Measurements from ENCODE around the gene BAZ1B. TPM values are rescaled to one million over a fixed set of nuclear protein-coding genes. Genes with fewer than 3 reads are reported as not detected.
"Not testable (repeated sequence)": the region's sequence is repeated elsewhere in the genome, so short reads cannot be mapped to it uniquely, and the experiment has no call there.

Gene BAZ1B
- total RNA-seq, 1 experiment from 2014 or later, result 70.7 TPM

DNA sequence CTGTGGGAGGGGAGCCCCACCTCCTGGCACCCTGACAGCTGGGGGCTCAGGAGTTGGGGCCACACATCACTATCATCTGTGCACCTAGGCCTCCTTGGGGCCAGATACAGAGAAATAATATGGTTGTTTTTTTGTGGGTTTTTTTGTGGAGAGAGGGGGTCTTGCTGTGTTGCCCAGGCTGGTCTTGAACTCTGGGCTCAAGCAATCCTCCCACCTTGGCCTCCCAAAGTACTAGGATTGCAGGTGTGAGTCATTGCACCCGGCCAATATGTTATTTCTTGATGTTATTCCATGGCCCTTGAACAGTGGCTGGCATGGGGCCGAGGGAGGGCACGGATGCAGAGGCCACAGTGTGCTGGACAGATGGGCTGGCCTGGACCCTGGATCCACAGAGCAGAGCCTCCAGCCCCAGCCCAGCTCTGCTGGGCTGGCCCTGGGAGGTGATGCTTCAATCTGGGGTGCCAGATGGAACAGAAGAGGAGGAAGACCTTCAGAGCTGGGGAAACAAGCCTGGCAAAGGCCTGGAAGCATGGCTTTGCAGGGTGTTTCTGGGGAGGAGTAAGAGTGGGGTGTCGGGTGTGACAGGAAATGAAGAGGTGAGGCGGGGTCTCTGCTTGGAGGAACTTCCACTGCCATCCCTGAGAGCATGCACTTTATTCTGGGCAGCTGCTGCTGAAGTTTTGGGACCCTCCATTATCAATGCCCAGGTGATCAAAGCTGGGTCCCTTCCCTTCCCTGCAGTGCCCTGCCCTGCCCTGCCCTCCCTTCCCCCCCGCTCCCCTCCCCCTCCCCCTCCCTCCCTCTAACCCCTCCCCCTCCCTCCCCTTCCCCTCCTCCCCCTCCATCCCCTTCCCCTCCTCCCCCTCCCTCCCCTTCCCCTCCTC is 92.2 kb downstream of the BAZ1B start:
- DNase-seq (ENCODE audit: low read depth), result peak; percentile 34

DNA sequence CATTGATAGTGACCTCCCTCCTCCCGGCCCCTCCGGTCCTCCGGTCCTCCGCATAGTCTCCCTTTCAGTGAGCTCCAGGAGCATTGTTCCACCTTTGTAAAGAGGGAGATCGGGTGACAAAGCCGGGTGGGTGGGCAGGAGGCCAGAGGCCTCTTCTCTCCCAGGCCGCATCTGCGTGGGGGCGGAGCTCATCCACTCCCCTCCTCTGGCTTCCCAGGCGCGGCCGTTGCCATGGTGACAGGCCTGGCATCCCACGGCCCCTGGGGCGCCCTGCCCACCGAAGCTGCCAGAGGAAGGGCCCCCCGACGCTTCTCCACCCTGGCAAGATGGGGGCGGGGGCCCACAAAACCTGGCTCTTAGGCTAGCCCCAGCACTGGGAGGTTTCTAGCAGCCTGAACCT is 92.9 kb downstream of the BAZ1B start:
- DNase-seq (ENCODE audit: low read depth), result no peak

DNA sequence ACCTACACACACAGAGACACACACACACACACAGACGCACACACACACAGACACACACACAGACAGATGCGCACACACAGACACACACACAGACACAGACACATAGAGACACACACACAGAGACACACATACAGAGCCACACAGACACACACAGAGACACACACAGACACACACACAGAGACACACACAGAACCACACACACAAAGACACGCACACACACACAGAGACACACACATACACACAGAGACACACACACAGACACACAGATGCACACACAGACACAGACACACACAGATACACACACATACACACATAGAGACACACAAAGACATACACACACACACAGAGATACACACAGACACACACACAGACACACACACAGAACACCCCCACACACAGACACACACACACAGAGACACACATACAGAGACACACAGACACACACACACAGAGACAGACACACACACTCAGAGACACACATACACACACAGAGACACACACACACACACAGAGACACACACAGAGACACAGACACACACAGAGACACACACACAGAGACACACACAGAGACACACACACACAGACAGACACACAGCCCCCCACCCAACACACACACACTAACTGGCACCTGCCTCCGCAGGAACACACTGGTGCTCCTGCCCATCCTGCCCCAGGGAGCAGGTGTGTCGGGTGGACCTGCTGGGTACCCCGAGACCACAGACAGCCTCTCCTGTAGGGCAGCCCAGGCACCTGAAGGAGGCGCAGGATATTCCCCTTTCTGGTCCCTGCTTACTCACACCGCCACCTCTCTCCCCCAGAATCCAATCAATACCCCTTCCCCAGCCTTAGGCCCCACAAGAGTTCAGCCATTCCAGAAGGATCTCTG is 93.9 kb downstream of the BAZ1B start:
- no peak for DNase-seq (ENCODE audit: low read depth)

DNA sequence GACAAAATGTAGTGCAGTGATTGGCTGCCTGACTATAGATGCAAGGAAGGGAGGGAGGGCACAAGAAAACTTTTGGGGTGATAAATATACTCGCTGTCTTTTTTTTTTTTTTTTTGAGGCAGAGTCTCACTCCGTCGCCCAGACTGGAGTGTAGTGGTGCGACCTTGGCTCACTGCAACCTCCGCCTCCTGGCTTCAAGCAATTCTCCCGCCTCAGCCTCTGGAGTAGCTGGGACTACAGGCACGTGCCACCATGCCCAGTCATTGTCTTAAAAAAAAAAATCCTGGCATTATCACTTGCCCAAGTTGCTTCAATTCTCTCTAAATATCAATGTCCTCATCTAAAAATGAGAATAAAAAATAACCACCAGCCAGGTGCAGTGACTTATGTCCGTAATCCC is 96.1 kb downstream of the BAZ1B start:
- DNase-seq (ENCODE audit: low read depth), result no peak

DNA sequence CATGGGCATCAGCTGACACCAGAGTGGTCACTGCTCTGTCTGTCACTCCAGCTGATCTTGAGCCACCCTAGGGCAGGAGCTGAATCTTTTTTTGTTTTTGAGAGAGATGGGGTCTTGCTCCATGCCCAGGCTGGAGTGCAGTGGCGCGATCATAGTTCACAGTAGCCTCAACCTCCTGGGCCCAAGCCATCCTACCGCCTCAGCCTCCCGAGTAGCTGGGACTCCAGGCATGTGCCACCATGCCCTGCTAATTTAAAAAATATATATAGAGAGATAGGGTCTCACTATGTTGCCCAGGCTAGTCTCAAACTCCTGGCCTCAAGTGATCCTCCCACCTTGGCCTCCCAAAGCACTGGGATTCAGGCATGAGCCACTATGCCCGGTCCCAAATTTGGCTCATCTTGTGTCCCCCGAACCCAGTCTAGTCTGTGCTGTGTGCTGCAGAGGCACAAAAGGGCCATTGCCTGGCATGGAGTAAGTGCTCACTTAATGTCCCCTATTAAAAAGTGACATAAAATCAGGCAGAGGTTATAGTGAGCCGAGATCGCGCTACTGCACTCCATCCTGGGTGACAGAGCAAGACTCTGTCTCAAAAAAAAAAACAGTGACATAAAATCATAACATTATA is 96.6 kb downstream of the BAZ1B start:
- DNase-seq (ENCODE audit: low read depth), result no peak

DNA sequence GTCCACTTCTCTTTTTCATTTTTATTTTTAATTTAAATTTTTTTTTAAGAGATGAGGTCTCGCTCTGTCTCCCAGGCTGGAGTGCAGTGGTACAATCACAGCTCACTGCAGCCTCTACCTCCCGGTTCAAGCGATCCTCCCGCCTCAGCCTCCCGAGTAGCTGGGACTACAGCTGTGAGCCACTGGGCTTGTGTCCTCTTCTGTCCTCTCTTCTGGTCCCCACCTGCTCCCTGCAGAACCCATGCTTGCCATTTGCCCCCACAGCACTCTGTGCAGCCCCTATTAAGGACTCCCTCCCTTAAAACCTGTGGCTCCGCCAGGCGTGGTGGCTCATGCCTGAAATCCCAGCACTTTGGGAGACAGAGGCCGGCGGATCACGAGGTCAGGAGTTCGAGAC is 97.6 kb downstream of the BAZ1B start:
- no peak for DNase-seq (ENCODE audit: low read depth)

DNA sequence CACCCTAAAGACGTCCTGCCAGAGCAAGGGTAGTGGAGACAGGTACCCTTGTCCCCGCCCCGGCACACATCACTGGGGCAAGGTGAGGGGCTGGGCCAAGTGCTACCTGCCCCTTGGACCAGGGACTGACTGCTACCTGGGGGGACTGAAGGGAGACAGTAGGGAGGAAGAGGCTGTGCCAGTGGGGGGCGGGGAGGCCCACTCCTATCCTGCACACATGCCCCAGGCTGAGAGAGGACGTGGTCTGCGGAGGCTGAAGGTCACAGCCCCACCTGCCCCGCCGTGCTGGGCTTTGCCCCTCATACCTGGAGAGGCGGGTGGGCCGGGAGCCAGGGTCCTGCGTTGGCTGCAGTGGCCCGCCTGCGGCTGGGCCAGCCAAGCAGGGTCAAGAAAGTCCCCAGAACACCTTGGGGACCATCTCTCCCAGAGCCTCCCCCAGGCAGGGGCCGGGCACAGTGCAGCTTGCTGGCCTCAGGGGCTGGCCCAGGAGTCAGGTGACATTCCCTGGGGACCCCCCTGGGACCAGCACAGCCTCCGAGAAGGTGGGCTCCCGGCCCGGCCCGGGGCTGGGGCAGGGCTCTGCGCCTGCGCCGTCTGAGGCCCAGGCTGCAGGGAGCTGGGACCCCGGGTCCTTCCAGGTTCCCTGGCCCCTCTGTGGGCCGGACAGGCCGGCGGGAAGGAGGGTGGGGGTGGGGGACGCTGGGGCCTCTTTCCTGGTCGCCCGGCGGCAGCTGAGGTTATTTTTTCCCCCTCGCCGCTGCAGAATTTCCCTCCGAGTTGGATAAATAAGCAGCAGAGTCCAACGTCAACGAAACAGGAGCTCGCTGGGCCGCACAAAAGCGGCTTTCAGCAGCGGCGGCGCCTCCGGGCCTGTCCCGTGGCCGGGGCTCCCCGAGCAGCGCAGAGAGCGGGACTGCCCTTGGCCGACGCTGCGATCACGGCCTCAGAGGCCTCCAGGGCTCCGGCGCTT is 98.3 kb downstream of the BAZ1B start:
- no peak for DNase-seq (ENCODE audit: low read depth)

DNA sequence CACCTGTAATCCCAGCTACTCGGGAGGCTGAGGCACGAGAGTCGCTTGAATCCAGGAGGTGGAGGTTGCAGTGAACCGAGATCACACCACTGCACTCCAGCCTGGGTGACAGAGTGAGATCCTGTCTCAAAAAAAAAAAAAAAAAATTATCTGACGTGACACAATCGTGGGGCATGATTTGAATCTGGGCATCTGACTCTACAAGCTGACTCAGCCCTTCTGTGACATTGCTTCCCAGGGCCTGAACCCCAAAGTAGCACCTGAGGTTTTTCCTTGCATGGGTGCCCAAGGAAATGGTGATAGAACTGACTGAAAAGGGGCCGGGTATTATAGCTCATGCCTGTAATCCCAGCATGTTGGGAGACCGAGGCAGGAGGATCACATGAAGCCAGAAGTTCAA is 101.5 kb downstream of the BAZ1B start:
- not testable (repeated sequence) for DNase-seq (ENCODE audit: low read depth)

DNA sequence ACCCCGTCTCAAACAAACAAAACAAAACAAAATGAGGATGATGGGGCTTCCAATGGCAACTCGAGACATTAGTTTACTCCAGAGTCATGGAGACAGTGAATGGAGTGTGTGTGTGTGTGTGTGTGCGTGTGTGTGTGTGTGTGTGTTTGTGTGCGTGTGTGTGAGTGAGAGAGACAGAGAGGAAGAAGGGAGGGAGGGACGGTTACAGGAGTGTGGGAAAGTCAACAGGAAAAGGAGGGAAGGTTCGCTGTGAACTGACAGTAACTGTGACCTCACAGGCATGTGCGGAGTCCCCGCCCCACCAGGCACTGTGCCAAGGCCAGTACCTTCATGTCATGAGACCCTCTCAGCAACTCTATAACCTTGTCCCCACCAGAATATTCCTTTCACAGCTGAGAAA is 102.1 kb downstream of the BAZ1B start:
- peak; percentile 63 for DNase-seq (ENCODE audit: low read depth)

DNA sequence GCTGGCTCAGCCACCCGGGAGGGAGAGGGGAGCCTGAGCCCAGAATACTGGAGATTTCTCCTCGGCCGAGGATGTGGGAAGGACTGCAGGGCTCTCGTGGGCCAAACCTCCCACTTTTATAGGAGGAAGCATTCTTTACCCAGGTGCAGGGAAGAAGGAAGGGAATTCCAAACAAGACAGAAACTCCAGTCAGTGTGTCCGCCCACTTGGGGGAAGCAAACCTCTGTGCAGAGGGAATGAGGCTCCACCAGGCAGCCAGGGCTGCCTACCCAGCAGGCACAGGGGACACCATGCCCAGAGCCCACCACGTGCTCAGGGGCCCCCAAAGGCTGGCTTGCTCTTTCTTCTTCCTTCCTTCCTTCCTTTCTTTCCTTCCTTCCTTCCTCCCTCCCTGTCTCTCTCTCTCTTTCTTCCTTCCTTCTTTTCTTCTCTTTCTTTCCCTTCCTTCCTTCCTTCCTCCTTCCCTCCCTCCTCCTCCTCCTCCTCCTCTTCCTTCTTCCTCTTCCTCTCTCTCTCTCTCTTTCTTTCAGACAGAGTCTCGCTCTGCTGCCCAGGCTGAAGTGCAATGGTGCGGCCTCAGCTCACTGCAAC is 103.9 kb downstream of the BAZ1B start:
- no peak for DNase-seq (ENCODE audit: low read depth)

DNA sequence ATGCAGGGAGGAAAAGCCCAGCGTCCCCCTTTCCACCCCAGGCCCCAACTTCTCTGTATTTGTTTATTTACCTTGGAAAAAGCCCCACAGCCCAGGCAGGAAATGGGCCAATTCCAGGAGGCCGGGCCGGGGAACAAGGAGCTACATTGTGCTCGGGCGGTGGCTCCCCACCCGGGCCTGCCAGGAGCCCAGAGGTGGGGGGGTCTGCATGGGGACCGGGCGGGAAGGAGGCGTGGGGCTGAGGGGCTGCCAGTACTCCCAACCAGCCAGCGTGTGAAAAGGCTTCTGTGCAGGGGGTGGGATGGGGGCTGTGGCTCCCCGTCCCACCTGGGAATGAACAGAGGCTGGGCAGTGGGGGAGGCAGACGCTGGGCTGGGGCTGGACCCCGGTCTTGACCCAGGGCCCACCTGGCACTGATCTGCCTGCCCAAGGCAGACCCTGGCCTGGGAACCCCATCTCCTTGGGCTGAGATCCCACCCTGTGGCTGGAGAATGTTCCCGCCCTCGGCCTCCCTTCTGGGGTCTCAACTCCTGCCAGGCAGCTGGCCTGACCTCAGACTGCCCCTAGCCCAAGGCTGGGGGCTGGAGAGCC is 111.5 kb downstream of the BAZ1B start:
- DNase-seq (ENCODE audit: low read depth), result peak; percentile 71

DNA sequence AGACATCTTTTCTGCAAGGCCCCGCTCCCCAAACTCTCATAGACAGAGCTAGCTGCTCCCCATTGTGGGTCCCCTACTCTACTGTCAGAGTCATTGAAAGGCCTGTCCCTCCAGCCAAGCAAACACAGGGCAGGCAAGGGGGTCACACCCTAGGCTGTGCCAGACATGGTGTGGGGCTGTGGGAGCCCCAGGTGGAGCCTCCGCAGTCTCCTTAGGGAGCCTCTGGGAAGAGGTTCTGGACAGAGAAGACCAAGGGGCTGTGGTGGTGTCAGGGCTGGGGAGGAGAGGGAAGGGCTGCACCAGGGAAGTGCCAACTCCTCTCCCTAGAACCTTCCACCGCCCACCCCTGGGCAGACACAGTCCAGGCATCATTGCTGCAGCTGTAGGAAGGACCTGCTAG is 117.2 kb downstream of the BAZ1B start:
- DNase-seq (ENCODE audit: low read depth), result not testable (repeated sequence)

DNA sequence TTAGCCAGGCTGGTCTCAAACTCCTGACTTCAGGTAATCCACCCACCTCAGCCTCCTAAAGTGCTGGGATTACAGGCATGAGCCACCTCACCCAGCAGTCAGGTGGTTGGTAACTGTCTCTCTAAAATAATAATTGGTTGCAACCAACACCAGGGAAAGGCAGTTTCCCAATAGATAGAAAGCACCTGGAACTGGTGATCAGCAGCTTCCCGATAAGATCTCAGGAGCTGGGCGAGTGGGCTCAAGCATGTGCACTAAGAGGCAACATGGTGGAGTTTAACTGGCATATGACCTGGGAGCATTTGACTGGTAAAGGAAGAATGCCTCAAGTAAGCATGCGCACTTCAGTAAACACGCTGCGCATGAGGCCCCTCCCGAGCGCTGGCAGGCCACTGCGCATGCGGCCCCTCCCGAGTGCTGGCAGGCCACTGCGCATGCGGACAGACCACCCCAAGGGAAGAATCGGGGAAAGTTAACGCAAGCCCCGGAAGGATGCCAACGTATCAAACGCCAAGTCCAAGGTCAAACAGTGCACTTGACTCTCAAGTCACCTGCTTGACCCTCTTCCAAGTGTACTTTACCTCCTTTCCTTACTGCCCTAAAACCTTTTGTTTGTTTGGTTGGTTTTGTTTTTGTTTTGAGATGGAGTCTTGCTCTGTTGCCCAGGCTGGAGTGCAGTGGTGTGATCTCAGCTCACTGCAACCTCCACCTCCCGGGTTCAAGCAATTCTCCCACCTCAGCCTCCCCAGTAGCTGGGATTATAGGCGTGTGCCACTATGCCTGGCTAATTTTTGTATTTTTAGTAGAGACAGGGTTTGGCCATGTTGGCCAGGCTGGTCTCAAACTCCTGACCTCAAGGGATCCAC is 122.7 kb downstream of the BAZ1B start:
- not testable (repeated sequence) for DNase-seq (ENCODE audit: low read depth)

DNA sequence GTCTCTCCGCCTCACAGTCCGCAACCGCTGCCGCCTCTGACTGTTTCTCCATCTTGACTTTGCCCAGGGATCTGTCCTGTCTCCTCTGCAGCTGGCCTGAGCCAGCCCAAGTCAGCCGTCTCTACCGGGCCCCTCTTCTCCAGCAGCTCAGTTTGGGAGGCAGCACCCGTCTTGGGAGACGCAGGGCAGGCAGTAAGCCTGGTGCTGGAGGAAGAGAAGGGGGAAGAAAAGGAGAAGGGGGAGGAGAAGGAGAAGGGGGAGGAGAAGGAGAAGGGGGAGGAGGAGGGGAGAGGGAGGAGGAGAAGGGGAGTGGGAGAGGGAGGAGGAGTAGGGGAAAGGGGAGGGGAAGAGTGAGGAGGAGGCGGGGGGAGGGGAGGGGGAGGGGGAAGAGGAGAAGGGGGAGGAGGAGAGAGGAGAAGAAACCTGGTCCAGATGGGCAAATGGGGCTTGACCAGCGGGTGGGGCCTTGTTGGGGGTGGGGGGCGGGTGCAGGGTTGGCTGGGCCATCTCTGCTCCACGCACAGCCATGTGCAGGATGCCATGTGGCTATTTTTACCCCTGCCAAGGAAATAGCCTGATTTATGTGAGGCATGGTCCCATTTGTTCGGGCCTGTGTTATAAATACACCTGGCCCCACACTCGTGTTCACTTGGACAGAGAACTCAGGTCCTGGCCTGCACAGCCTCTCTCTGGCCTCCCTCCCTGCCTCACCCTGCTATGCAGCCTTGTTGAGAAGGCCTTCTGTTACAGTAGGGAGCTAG is 124.4 kb downstream of the BAZ1B start:
- no peak for DNase-seq (ENCODE audit: low read depth)

DNA sequence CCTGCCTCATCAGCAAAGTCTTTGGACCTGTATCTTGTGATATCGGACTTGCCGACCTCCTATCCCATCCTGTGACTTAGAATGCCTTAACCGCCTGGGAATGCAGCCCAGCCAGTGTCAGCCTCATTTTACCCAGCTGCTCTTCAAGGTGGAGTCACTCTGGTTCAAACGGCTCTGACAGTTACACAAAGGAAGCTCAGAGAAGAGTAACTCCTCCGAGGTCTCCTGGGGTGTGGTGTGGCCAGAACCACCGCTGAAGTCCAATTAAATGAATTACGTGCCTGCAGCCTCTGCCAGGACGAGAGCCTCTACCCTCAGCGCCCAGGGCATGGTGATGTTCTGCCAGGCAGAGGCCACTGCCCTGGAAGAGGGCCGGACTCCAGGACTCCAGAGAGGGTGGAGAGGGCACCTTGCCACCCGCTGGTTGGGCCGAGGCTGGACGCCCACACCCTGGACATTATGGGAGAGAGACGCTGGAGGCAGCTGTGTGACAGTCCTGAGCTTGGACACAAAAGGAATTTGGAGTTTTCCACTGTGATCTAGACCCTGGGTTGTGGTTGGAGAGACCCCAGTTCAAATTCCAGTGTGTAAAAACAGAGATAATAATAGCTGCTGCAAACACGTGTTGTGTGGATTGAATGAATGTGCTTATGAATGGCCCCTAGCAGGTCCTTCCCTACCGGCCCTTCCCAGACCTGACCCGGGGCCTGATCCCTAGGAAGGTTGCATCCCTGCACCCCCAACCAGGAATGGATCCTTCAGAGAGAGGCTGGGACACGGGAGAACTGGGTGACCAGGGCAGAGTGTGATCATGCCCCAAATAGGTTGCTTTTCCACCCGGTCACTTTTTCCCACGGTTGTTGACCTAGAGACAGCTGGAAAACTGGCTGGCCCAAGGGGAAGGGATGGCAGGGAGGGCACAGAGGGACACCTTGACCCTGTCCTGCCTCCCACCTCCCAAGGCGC is 126.3 kb downstream of the BAZ1B start:
- DNase-seq (ENCODE audit: low read depth), result no peak

DNA sequence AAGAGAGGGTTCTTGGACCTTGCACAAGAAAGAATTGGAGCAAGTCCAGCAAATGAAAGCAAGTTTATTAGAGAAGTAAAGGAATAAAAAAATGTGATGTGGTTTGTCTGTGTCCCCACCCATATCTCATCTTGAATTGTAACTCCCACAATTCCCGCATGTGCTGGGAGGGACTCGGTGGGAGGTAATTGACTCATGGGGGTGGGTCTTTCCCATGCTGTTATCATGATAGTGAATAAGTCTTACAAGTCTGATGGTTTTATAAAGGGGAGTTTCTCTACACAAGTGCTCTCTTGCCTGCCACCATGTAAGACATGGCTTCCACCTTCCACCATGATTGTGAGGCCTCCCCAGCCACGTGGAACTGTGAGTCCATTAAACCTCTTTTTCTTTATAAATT is 127.7 kb downstream of the BAZ1B start:
- DNase-seq (ENCODE audit: low read depth), result no peak

DNA sequence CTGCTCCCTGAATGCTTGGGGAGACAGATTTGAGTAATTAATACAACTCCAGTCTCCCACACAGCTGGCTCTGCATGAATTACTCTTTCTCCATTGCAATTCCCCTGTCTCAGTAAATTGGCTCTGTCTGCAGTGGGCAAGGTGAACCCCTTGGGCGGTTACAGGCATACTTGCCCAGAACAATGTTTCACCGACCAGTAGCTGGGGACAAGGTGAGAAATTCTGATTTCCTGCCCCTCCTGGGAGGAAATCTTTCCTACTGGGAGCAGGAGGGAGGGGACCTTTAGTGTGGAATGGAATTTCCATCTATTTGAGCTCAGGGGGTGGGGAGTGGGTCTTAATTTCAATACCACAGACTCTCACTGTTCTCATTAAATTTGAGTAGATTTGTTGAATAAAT is 130.7 kb downstream of the BAZ1B start:
- DNase-seq (ENCODE audit: low read depth), result no peak
